ENCODE results near the gene HORMAD1.
"Not testable (repeated sequence)": the region's sequence is repeated elsewhere in the genome, so short reads cannot be mapped to it uniquely, and the experiment has no call there.

The HORMAD1 gene

GRCh38 chr1:150720703-150721102 lies at the start of gene HORMAD1:
TSS of gene HORMAD1 (minus strand) at chr1:150720895. CDS start at chr1:150719505, 1,390 bp downstream.
- DNase-seq: no peak

GRCh38 chr1:150767704-150768103 lies 47.0 kb upstream of the HORMAD1 start:
- not testable (repeated sequence) for DNase-seq

- not testable (repeated sequence) for DNase-seq
Observed at GRCh38 chr1:150765977-150766301, 45.2 kb upstream of the HORMAD1 start.

GRCh38 chr1:150765296-150765976 lies 44.7 kb upstream of the HORMAD1 start, which contains the start of gene CTSS:
TSS of gene CTSS (minus strand) at chr1:150765778. CDS start at chr1:150764763, 1,015 bp downstream.
- no peak for DNase-seq

- DNase-seq: no peak
Observed at GRCh38 chr1:150764617-150765101, 44.0 kb upstream of the HORMAD1 start.

GRCh38 chr1:150763018-150763417 lies 42.3 kb upstream of the HORMAD1 start:
- DNase-seq: no peak

- no peak for DNase-seq
Observed at GRCh38 chr1:150762552-150762951, 41.9 kb upstream of the HORMAD1 start.

GRCh38 chr1:150761801-150762200 lies 41.1 kb upstream of the HORMAD1 start:
- DNase-seq: no peak

GRCh38 chr1:150760013-150760412 lies 39.3 kb upstream of the HORMAD1 start:
- DNase-seq: no peak

- DNase-seq: no peak
Observed at GRCh38 chr1:150753416-150753815, 32.7 kb upstream of the HORMAD1 start.

GRCh38 chr1:150751443-150751842 lies 30.7 kb upstream of the HORMAD1 start:
- DNase-seq: no peak

GRCh38 chr1:150749720-150750311 lies 29.1 kb upstream of the HORMAD1 start:
- DNase-seq: no peak

GRCh38 chr1:150748878-150749719 lies 28.4 kb upstream of the HORMAD1 start:
- no peak for DNase-seq

GRCh38 chr1:150730130-150730721 lies 9.5 kb upstream of the HORMAD1 start:
- no peak for DNase-seq

- DNase-seq: no peak
Observed at GRCh38 chr1:150724336-150724735, 3.6 kb upstream of the HORMAD1 start.

GRCh38 chr1:150720098-150720497 lies 597 bp downstream of the HORMAD1 start:
- no peak for DNase-seq

GRCh38 chr1:150718225-150718891 lies 2.3 kb downstream of the HORMAD1 start:
- no peak for DNase-seq

GRCh38 chr1:150709031-150709430 lies 11.7 kb downstream of the HORMAD1 start:
- not testable (repeated sequence) for DNase-seq

GRCh38 chr1:150708595-150708994 lies 12.1 kb downstream of the HORMAD1 start:
- no peak for DNase-seq

- no peak for DNase-seq
Observed at GRCh38 chr1:150706091-150706490, 14.6 kb downstream of the HORMAD1 start.

- DNase-seq: no peak
Observed at GRCh38 chr1:150703427-150703826, 17.3 kb downstream of the HORMAD1 start.

Data from NCI-H1436 (cell line).